ENCODE measurements around the gene TNXB.
"Not testable (repeated sequence)": the region's sequence is repeated elsewhere in the genome, so short reads cannot be mapped to it uniquely, and the experiment has no call there.

The TNXB gene

DNA sequence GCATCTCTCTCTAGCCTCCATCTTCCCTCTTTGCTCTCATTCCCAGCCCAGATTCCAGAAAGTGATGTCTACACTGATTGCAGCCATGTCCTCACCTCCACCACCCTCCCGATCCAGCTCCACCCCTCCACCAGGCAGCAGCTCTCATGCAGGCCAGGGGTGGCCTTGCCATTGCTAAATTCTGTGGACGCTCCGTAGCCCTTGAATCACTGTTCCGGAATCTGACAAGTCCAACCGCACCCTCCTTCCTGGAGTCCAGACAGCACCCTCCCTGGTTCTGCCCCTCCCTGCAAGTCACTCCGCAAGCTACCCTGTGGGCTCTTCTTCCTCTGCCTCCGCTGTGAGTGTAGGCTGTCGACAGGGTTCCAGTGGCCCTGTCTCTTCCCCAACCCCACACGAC is 26.2 kb downstream of the TNXB start:
- peak; percentile 63 for DNase-seq

DNA sequence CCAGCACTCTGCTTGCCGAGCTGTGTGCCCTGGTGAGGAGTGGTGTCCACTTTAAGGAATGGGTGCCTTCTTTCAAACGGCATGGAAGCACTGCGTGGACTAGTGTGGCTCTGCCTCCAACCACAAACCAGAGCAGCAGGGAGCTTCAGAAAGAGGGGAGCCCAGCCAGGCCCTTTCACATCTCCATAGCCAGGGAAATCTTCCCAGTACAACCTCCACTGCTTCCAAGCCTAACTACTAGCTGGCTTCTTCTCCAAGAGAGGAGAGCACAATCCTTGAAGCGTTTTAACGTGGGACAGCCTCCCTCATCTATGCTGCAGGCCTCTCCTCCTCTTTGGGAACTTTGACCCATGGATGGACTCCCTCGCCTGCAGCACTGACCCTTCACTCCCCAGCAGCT is 26.7 kb downstream of the TNXB start:
- no peak for DNase-seq

DNA sequence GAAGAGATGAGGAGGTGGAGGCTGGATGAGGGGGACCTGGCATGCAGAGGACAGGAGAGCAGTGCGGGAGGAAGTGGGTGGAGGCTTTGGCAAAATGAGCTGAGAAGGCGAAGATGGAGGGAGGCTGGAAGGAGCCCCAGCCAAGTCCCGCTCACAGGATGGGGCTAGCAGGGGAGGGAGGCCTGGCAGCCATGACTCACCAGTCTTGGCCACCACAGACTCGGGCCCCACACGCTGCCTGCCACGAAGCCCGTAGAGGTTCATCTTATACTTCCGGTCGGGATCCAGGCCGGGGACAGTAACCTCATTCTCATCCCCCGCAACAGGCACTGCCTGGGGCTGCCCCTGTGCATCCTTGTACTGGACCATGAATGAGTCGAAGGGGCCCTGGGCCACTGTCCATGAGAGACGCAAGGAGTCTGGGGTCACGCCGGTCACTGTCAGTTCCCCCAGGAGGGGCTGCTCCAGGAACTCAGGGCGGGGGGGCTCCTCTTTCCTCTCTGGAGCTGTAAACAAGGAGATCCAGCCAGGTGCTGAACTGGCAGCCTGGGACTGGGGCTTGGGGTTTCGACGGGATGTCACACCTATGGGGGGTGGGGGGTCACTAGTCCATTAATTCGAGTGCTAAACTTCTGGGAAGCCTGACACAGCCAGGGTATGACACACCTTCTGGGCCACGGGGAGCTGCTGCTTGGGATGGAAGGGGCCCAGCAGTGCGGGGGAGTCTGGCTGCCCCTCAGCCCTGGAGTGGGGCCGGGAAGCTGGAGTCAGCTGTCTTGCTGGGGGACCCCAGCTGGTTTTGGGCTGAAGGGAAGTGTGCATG is 27.8 kb downstream of the TNXB start:
- peak; percentile 78 for DNase-seq

DNA sequence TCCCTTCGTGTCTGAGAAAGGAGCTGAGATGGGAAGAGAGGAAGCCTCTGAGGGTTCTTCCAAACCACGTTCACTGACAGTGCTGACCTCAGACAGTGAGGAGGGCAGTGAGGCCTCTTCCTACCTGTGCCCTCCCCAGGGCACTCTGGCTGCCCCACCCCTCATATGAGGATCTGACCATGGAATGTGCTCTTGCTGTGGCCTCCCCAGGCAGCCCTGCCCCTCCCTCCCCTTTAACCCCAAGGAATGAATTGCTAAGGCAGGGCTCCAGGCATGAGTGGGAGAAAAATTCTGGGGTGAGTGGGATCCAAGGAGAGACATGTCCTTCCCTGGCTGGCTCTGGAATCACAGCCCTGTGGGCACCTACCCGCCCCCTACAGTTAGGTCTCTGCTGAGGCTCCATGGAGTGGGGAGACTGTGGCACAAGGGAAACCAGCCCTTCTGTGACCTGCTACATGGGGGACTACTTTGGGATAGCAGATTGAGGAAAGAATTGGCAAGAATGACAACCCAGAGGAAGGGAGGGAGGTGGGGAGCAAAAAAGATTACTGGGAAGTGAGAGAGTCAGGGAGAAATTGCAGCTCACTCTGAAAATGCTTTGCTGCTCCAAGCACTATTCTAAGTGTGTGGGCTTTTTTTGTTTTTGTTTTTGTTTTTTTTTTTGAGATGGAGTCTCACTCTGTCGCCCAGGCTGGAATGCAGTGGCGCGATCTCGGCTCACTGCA is 29.4 kb downstream of the TNXB start:
- no peak for DNase-seq

DNA sequence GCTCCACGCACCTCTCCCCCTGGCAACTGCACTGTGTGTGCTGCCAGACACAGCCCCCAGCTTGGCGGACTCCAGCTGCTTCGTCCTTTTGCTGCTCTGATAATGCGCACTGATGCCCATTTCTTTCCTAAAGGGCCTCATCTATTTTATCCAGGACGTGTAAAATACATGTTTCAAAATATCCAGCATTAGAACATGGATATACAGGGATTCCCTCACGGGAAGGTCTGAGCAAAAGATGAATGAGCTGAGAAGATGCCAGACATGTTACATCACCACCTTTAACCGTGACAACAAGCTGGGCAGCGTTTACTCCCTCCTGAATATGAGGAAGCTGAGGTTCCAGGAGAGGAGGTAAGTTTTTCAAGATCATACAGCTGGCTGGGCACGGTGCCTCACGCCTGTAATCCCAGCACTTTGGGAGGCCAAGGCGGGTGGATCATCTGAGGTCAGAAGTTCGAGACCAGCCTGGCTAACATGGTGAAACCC is 32.8 kb downstream of the TNXB start:
- peak; percentile 76 for DNase-seq

DNA sequence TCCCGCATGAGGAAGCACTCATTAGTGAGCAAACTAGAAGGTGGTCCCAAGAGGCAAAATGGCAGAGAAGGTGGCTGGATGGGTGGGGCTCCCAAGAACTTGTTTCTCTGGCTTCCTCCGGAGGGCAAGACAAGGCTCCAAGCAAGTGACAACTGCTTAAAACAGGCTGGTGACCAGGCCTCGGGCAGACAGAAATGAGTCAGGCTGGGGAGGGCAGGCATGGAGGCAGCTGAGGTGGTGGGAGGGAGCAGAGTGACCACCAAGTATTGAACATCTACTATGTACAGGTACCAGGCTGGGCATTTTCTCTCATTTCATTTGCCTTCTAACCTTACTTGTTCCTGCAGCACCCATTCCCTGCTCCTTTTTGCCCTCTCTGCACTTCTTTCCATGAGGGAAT is 33.4 kb downstream of the TNXB start:
- peak; percentile 79 for DNase-seq

DNA sequence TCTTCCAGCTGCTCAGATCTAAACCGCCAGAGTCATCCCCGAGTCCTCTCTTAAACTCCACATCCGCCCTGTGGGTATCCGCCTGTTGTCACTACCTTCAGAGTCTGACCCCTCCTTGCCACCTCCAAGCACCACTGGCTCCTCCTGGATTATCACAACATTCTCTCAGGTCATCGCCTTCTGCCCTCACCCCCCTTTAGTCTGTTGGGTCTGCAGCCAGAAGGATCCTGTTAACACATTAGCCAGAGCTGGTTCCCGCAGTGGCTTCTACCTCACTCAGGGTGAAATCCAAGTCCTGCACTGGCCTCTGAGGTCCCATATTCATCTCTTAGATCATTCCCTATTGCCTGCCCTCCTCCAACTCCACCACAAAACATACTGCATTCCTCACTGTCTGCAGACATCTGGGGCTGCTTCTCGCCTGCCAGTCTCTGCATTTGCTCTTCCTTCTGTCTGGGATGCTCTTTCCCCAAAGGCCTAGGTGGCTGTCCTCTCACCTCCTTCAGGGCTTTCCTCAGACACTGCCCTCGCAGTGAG is 34.1 kb downstream of the TNXB start:
- peak; percentile 79 for DNase-seq

DNA sequence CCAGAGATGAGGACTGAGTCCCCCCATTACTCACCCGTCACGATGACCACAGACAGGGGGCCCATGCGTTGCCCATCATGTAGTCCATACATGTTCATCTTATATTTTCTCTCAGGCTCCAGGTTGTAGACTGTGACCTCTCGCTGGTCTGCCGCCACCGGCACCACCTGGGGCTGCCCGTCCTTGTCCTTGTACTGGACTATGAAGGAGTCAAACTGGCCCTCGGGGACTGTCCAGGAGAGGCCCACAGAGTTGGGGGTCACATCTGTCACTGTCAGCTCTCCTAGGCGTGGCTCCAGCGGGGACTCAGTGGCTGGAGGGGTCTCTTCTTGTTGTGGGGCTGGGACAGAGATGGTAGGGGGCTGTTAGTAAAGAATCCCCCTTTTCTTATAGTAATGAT is 35.5 kb downstream of the TNXB start:
- DNase-seq = no peak

DNA sequence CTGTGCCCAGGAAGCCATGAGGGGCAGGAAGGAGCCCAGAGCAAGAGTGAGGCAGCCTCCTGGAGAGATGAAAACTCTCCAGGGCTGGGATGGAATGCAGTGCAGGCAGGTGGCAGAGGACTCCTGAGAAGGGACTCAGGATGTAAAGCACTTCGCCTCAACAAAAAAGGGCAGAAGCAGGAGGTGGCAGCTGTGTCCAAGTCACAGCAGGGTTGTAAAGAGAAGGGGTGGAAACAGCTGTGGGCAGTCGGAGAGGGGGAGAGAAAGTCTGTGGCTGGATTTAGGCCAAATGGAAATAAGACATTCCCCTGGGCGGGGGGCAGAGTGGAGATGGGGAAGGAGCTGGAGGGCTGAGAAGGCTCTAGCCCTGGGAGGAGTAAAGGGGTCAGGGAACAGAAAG is 36.0 kb downstream of the TNXB start:
- DNase-seq = no peak

DNA sequence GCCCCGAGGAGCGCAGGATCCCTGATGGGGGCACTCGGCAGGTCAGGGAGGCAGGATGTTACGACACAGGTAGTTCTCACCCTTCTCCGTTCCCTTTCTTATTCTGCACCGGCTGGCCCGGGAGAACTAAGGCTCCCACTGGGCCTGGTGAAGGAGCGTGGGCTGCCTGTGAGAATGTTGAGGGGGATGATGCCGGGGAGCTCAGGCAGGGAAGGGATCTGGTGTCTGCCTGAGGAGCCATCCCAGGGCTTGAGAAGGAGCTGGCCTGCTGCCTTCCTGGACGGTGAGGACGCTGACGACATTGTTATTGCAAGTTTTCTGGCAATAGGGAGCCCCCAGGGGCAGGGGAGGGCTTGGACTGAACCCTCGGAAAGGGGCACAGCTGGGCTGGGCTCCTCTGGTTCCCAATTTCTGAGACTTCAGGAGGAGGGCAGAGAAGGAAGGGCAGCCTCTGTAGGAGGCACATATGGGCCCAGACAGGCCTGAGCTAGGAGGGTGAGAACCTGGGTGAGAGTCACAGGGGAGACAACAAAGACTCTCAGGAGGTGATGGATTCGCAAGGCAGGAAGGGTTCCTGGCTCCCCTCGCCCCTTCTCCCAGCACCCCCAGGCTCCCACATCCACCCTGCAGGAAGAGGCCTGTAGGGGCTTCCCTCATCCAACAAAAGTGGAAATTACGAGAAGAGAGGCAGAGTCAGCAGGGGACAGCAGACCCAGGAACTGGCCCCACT is 38.2 kb downstream of the TNXB start:
- no peak for DNase-seq

DNA sequence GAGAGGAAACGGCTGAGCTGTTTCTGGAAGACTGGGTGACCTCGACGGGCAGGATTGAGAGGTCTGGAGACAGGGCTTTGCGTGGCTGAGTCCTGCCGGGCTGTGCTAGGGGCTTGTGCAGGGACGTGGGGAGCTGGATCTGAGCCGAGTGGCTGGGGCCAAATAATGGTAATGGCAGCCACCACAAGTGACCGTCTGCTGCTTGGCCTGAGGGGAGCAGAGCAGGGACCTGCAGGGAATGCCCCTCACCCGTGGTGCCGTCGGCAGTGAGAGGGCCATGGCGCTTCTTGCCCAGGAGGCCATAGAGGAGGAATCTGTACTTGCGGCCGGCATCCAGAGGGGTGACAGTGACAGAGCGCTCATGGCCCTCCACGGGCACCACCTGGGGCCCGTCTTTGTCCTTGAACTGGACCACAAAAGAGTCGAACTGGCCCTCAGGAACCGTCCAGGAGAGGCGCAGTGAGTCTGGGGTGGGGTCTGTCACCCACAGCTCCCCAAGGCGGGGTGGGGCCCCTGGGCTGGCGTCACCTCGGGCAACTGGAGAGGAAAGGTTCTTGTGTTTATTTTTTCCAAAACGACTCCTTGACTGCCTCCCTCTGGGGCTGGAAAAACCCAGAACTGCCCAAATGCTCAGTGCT is 39.1 kb downstream of the TNXB start:
- DNase-seq = no peak

DNA sequence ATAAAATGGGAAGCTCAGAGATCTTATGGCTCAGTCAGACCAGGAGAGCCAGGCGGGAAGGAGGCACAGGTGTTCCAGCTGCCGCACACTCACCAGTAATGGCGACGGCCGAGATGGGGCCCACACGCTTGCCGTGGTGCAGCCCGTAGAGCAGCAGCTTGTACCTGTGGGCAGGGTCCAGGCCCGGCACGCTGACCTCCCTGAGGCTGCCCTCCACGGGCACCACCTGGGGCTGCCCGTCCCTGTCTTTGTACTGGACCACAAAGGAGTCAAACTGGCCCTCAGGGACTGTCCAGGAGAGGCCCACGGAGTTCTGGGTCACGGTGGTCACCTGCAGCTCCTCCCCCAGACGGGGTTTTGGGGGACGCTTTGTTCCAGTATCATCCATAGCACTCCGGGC is 39.7 kb downstream of the TNXB start:
- DNase-seq = no peak

DNA sequence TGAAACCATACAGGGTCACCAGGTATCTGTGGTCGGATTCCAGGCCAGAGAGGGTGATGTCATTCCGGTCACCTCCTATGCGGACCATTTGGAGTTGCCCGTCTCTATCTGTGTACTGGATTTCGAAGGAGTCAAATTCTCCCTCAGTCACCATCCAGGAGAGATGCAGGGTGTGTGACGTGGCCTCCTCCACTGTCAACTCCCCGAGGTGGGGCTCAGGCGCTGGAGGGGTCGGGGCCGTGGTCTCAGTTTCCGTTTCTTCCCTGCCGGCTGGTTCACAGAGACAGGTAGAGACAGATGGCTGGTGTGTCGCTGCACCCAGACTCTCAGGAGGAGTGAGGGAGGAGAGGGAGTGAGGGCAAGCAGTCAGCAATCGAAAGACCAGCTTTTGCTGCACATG is 40.3 kb downstream of the TNXB start:
- DNase-seq = no peak

DNA sequence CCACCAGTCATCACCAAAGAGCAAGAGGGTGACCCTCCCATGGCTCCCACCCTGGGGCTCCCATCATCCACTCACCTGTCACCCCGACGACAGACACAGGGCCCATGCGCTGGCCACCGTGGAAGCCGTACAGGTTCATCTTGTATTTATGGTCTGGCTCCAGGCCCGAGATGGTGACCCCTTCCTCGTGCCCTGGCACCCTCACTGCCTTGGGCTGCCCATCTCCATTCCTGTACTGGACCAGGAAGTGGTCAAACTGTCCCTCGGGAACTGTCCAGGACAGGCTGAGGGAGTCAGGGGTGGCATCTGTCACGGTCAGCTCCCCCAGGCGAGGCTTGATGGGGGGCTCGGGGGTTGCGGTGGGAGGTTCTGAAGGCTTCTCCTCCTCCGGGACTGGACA is 40.8 kb downstream of the TNXB start:
- not testable (repeated sequence) for DNase-seq

DNA sequence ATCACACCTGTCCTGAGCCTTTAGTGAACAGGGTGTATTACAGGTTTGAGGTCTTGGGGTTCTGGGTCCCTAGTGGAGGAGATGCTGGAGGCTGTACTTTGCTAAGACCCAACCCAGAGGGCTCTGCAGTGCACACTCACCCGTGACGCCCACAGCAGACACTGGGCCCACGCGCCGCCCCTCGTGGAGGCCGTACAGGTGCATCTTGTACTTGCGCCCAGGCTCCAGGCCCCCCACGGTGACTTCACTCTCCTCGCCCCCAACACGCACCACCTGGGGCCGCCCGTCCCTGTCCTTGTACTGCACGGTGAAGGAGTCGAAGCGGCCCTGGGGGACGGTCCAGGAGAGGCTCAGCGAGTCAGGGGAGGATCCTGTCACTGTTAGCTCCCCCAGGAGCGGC is 41.6 kb downstream of the TNXB start:
- DNase-seq = not testable (repeated sequence)

DNA sequence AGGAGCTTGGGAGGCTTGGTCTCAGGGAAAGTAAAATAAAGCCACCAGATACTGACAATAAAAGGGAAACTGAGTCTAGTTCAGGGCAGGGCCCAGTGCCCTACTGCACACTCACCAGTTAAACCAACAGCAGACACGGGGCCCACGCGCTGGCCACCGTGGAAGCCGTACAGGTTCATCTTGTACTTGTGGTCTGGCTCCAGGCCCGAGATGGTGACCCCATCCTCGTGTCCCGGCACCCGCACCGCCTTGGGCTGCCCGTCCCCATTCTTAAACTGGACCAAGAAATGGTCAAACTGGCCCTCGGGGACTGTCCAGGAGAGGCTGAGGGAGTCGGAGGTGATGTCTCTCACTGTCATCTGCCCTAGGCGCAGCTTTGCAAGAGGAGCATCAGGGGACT is 44.4 kb downstream of the TNXB start:
- no peak for DNase-seq

DNA sequence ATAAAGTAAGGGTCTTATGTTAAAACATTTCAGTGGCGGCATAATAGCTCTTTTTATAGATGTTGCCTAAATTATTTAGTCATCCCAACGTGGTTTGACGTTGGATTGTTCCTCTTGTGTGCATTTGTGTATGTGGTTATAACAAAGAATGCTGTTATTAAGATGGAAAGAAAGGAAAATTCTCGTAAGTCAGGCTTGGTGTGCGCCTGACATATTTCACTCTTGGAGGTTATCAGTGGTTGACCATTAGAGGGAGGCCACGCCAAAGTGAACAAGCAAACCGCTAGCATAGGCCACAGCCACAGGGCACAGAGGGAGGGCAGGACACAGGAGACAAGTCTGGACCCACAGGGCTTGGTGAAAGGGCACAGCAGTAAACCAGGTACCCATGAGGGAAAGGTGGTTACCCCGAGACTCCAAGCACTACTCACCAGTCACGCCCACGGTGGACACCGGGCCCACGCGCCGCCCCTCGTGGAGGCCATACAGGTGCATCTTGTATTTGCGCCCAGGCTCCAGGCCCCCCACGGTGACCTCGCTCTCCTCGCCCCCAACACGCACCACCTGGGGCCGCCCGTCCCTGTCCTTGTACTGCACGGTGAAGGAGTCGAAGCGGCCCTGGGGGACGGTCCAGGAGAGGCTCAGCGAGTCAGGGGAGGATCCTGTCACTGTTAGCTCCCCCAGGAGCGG is 48.0 kb downstream of the TNXB start:
- no peak for DNase-seq

DNA sequence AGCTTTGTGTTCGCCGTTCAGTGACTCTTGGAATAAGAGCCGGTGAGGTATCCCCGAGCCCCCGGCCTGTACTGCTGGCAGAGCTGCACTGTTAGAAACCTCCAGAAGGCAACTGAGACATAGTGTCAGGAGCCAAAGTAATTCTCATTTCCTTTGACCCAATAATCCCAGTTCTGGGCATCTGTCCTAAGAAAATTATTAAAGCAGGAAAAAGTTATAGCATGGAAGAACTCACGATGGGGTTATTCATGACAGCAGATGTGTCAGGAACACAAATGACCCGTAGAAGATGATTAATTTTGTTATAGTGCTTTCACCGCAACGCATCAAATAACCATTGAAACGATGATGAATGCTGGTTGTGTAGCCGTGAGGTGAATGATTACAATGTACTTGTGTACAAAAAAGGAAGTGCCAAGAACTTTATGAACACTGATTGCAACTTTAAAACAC is 50.6 kb downstream of the TNXB start:
- no peak for DNase-seq

DNA sequence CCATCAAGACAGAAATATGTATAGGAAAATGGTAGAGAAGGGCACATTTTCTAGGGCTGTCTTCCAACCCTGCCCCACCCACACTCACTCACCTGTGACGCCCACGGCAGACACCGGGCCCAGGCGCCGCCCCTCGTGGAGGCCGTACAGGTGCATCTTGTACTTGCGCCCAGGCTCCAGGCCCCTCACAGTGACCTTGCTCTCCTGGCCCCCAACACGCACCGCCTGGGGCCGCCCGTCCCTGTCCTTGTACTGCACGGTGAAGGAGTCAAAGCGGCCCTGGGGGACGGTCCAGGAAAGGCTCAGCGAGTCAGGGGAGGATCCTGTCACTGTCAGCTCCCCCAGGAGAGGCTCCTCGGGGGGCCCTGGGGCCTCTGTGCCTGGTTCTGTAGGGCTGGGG is 51.2 kb downstream of the TNXB start:
- no peak for DNase-seq

DNA sequence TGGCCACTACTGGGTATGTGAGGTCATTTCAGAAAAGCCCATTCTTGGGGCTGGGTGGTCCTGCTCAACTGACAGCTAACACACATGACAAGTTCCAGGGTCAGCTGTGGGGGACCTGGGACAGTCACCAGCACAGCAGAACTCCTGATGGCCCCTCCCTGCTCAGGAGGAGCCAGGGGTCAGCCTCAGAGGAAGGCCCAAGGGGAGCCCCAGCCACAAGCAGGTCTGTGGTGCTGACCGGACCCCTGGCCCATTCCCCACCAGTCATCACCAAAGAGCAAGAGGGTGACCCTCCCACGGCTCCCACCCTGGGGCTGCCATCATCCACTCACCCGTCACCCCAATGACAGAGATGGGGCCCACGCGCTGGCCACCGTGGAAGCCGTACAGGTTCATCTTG is 52.9 kb downstream of the TNXB start:
- DNase-seq = no peak

DNA sequence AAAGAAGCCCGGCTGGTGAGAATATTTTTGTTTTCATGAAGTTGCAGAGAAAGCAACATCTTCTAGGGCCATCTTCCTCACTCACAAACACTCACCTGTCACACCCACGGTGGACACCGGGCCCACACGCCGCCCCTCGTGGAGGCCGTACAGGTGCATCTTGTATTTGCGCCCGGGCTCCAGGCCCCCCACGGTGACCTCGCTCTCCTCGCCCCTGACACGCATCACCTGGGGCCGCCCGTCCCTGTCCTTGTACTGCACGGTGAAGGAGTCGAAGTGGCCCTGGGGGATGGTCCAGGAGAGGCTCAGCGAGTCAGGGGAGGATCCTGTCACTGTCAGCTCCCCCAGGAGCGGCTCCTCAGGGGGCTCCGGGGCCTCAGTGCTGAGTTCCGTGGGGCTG is 53.4 kb downstream of the TNXB start:
- not testable (repeated sequence) for DNase-seq

DNA sequence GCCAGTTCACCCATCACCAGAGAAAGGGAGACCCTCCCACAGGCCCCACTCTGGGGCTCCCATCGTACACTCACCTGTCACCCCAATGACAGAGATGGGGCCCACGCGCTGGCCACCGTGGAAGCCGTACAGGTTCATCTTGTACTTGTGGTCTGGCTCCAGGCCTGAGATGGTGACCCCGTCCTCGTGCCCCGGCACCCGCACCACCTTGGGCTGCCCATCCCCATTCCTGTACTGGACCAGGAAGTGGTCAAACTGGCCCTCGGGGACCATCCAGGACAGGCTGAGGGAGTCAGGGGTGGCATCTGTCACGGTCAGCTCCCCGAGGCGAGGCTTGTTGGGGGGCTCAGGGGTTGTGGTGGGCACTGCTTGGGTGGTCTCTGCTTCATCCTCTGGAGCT is 55.8 kb downstream of the TNXB start:
- not testable (repeated sequence) for DNase-seq

Data from islet precursor cell (in vitro differentiated cells).